ENCODE results near the gene CCDC142.

Gene CCDC142

DNA sequence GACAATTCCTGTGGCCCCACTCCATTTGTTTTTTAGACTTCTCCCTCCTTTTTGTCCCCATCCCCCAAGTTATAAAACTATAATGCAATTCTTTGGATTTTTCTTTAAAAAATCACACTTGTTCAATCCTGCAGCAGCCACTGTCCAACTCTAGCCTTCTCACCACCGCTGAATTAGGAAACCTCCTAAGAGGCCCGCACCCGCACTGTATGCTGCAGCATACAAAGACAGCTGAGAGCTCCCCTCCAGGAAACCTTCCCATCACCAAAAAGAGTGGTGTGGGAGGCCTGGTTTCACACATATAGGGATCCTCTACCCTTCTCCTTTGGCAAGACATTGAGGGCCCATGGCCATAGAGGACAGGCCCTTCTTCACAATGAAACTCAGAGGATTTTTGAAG lies 21.8 kb upstream of the CCDC142 start:
- H3K4me1 Mint-ChIP-seq, result peaks cover 70% of the 10 kb centered on the region
- H3K36me3 Mint-ChIP-seq, result peaks cover 24% of the 10 kb centered on the region
- no peaks in the 10 kb centered on the region for H3K9me3 Mint-ChIP-seq
- H3K27ac Mint-ChIP-seq, result peak overlapping the region; percentile 80
- peaks cover 39% of the 10 kb centered on the region for H3K27me3 Mint-ChIP-seq
- no peak for ATAC-seq
- H3K4me3 Mint-ChIP-seq, result peak overlapping the region; percentile 76

GRCh38 chr2:74503506-74504475 lies 21.0 kb upstream of the CCDC142 start:
- Mint-ChIP-seq H3K27ac (peak overlapping the region; percentile 80), H3K27me3 (peaks cover 47% of the 10 kb centered on the region), H3K36me3 (peaks cover 24% of the 10 kb centered on the region), H3K9me3 (no peaks in the 10 kb centered on the region), H3K4me1 (peaks cover 76% of the 10 kb centered on the region), H3K4me3 (peak overlapping the region; percentile 76)
- no peak for ATAC-seq

GRCh38 chr2:74502720-74503505 lies 20.1 kb upstream of the CCDC142 start:
- peak overlapping the region; percentile 76 for H3K4me3 Mint-ChIP-seq
- H3K9me3 Mint-ChIP-seq, result no peaks in the 10 kb centered on the region
- peaks cover 56% of the 10 kb centered on the region for H3K27me3 Mint-ChIP-seq
- H3K36me3 Mint-ChIP-seq, result peaks cover 24% of the 10 kb centered on the region
- peak; percentile 61 for ATAC-seq
- peak overlapping the region; percentile 80 for H3K27ac Mint-ChIP-seq
- H3K4me1 Mint-ChIP-seq, result peaks cover 76% of the 10 kb centered on the region

DNA sequence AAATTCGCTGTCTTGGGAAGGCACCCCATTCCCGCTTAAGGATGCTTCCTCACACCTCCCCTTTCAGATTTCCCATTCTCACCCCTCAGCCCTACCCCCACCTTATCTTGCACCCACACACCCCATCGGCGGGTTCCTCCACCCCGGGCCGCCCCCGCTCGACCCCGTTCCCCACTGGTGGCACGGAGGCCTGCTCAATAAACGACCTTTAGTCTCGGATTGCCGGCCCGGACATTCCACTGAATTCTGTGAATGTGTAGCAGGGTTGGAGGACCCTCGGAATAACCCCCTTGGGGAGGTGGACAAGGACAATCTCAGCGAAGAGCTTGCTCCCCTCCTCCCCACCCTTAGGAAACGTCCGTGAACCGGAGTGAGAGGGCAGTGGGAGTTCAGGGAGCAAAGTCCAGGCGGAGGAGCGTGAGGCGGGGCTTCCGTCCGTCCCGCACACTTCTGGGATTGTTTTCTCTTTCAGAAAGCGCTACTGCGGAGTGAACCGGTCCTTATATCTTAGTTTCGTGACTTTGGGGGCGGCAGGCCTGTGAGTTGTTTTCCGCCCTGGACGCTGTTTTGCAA lies 19.4 kb upstream of the CCDC142 start:
- no peaks in the 10 kb centered on the region for H3K9me3 Mint-ChIP-seq
- H3K36me3 Mint-ChIP-seq, result peaks cover 24% of the 10 kb centered on the region
- peaks cover 81% of the 10 kb centered on the region for H3K4me1 Mint-ChIP-seq
- ATAC-seq, result no peak
- H3K27ac Mint-ChIP-seq, result peak overlapping the region; percentile 80
- peaks cover 62% of the 10 kb centered on the region for H3K27me3 Mint-ChIP-seq
- peak overlapping the region; percentile 76 for H3K4me3 Mint-ChIP-seq

DNA sequence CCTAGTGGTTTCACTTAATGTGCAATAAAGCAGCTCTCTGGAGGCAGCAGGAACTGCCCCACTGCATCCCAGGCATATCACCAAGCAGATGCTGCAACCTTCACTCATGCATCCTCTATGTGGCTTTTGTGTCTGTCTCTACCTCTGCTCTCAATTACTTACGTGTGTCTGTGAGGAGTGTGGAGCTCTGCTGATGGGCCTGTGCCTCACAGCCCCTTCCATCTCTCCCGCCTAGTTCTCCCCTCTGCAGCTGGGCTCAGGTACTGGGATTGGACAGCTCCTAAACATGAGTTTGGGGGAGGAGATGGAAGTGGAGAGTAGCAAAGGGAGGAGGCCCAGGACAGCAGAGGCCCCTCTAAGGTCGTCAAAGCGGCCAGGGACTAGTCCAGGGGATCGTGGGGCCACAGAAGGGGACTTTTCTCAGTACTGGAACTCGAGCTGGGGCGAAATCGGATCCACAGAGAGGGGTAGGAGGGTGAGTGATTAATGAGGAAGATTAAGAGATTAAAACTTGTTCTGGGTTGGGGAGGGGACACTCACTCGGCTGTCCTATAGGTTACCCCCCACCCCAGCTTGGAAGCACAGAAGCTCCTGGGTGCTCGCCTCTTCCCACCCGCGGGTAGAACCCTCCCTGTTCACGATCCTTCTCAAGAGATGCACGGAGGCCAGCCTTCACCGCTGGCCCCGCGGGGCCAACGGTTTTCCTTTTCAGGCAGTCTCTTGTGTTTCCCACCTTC lies 18.7 kb upstream of the CCDC142 start:
- peaks cover 21% of the 10 kb centered on the region for H3K36me3 Mint-ChIP-seq
- no peak overlapping the region for H3K27ac Mint-ChIP-seq
- peak overlapping the region; percentile 55 for H3K4me3 Mint-ChIP-seq
- H3K9me3 Mint-ChIP-seq, result no peaks in the 10 kb centered on the region
- H3K27me3 Mint-ChIP-seq, result peaks cover 62% of the 10 kb centered on the region
- ATAC-seq, result no peak
- H3K4me1 Mint-ChIP-seq, result peaks cover 74% of the 10 kb centered on the region

DNA sequence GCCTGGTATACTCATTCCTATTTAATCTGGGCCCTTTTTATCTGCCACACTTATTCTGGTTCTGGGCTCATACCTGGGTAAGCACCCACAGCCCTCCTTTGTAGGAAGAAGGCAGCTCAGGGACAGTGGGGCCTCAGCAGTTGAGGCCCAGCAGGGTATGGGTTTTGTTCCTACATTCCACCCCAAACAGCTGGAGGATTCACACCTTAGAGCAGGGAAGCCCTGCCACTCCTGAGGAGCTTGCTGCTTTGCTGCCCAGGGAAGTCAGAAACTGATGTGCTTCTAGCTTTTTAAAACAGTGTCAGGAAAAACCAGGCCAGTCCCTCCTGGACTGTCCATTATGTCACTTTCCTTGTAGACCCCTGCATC lies 17.8 kb upstream of the CCDC142 start:
- peaks cover 62% of the 10 kb centered on the region for H3K27me3 Mint-ChIP-seq
- no peak overlapping the region for H3K27ac Mint-ChIP-seq
- H3K4me1 Mint-ChIP-seq, result peaks cover 67% of the 10 kb centered on the region

DNA sequence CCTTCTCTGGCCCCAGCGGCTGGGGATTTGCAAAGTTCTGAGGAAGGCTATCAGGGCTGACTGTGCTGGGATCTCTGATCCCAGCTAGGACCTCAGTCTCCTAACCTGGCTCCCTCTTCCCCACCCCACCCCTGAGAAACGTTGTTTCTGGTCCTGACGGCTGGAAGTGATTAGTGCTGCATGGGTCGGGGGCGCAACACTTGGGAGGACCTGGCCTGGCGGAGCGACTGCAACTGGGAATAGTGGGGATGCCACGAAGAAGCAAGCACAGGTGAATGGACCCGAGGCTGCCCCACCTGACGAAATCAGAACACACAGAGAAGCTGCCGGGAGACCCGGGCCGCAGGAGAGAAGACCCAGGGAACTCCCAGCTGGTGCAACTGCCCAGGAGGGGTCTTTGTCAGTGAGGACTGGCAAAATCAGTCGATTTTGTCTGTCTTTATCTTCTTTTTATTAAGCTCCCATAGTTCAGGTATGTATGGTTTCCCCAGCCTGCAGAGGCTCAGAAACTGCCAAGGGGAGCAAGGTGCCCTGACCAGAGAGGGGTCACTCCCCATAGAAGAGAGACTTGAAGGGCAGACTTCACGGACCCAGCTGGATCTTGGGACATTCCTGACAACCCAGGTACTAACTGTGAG lies 17.3 kb upstream of the CCDC142 start:
- H3K4me3 Mint-ChIP-seq, result no peak overlapping the region
- H3K4me1 Mint-ChIP-seq, result peaks cover 62% of the 10 kb centered on the region
- peaks cover 10% of the 10 kb centered on the region for H3K36me3 Mint-ChIP-seq
- peaks cover 62% of the 10 kb centered on the region for H3K27me3 Mint-ChIP-seq
- H3K9me3 Mint-ChIP-seq, result no peaks in the 10 kb centered on the region
- H3K27ac Mint-ChIP-seq, result no peak overlapping the region
- no peak for ATAC-seq

More for the DNA sequence above, 17.8 kb upstream of the CCDC142 start:
- Mint-ChIP-seq H3K36me3 (peaks cover 15% of the 10 kb centered on the region), H3K4me3 (no peak overlapping the region), H3K9me3 (no peaks in the 10 kb centered on the region)
- no peak for ATAC-seq

DNA sequence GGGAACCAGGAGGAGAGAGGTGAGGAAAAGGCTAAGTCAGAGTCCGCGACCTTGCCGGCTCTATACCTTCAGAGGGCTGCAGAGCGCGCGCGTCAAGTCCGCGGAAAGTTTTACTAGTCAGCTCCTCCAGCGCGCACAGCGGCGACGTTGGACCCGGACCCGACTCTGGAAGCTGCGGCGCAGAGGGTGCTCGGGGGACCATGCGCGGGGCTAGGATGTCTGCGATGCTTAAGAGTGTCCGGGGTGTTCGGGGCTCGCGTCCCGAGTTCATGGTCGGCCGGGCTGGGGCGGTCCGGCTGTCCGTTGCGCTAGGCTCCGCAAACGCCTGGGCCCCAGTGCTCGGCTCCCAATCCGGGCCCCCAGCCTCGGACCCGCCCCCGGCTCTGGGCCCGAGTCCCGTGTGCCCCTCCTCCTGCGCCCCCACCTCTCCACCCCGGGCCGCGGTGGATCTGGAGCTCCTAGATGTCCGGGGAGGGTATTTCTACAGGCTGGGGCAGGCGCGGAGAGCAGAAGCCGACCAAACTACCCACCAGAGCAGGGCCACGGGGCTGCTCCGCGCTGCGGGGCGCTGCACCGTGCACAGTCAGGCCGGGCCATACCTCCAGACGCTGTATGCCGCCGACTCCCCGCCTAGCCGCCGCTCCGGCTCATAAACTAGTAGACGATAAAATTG lies 16.6 kb upstream of the CCDC142 start, which contains the start of gene LBX2:
LBX2 (minus strand) TSS at position 337 of the 673 bp plus-strand sequence; CDS start at position 271, 66 bp downstream.
- peaks cover 56% of the 10 kb centered on the region for H3K4me1 Mint-ChIP-seq
- peaks cover 4% of the 10 kb centered on the region for H3K36me3 Mint-ChIP-seq
- H3K4me3 Mint-ChIP-seq, result peak within 1 kb of the TSS; percentile 74
- peaks cover 56% of the 10 kb centered on the region for H3K27me3 Mint-ChIP-seq
- ATAC-seq, result no peak
- peak within 1 kb of the TSS; percentile 2 for H3K27ac Mint-ChIP-seq
- H3K9me3 Mint-ChIP-seq, result no peaks in the 10 kb centered on the region

- Mint-ChIP-seq H3K27me3 (peaks cover 50% of the 10 kb centered on the region), H3K4me1 (peaks cover 49% of the 10 kb centered on the region), H3K4me3 (peak overlapping the region; percentile 74), H3K9me3 (no peaks in the 10 kb centered on the region), H3K27ac (peak overlapping the region; percentile 2), H3K36me3 (peaks cover 8% of the 10 kb centered on the region)
- ATAC-seq, result peak; percentile 41
Observed at GRCh38 chr2:74498500-74499266, 15.9 kb upstream of the CCDC142 start.

- peaks cover 44% of the 10 kb centered on the region for H3K4me1 Mint-ChIP-seq
- peak; percentile 37 for ATAC-seq
- H3K4me3 Mint-ChIP-seq, result peak overlapping the region; percentile 74
- peak overlapping the region; percentile 2 for H3K27ac Mint-ChIP-seq
- H3K9me3 Mint-ChIP-seq, result no peaks in the 10 kb centered on the region
- H3K36me3 Mint-ChIP-seq, result peaks cover 15% of the 10 kb centered on the region
- H3K27me3 Mint-ChIP-seq, result peaks cover 50% of the 10 kb centered on the region
Observed at GRCh38 chr2:74497777-74498499, 15.1 kb upstream of the CCDC142 start.

- peak overlapping the region; percentile 2 for H3K27ac Mint-ChIP-seq
- peaks cover 37% of the 10 kb centered on the region for H3K4me1 Mint-ChIP-seq
- peaks cover 48% of the 10 kb centered on the region for H3K27me3 Mint-ChIP-seq
- ATAC-seq, result no peak
- H3K4me3 Mint-ChIP-seq, result peak overlapping the region; percentile 74
- peaks cover 23% of the 10 kb centered on the region for H3K36me3 Mint-ChIP-seq
- no peaks in the 10 kb centered on the region for H3K9me3 Mint-ChIP-seq
Observed at GRCh38 chr2:74496997-74497776, 14.4 kb upstream of the CCDC142 start.

GRCh38 chr2:74495440-74495839 lies 12.6 kb upstream of the CCDC142 start:
- Mint-ChIP-seq H3K4me1 (peaks cover 28% of the 10 kb centered on the region), H3K9me3 (no peaks in the 10 kb centered on the region), H3K27me3 (peaks cover 32% of the 10 kb centered on the region), H3K4me3 (no peak overlapping the region), H3K36me3 (peaks cover 39% of the 10 kb centered on the region), H3K27ac (no peak overlapping the region)
- ATAC-seq, result no peak

Data from stimulated activated memory B cell treated with anti-CD40 and anti-IgM and Interleukin-4, amounts not matched to agents 10 μg/mL and 1 μg/mL and 100 μg/mL, for 72 hours (primary cell).